GM21447 (cell line): ENCODE data around the gene TMED1.
A peak's percentile ranks its signal among the peaks of the same experiment; 100 is the strongest.
"Not testable (repeated sequence)": the region's sequence is repeated elsewhere in the genome, so short reads cannot be mapped to it uniquely, and the experiment has no call there.

Experiments used
- ATAC-seq: cut with Tn5 transposase; IDR thresholded peaks from one replicate; pipeline ENCODE4 v1.9.1; 2021; ENCODE audit not compliant: unreplicated experiment

TMED1 gene, protein sequence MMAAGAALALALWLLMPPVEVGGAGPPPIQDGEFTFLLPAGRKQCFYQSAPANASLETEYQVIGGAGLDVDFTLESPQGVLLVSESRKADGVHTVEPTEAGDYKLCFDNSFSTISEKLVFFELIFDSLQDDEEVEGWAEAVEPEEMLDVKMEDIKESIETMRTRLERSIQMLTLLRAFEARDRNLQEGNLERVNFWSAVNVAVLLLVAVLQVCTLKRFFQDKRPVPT

GRCh38 chr19:10835754-10836478 lies at the start of gene TMED1:
TSS of gene TMED1 (minus strand) at chr19:10836212. CDS start at chr19:10836191, 21 bp downstream.
- ATAC-seq, result peak; percentile 77

- ATAC-seq, result no peak
Measured at GRCh38 chr19:10885201-10886169, 49.5 kb upstream of the TMED1 start.

DNA sequence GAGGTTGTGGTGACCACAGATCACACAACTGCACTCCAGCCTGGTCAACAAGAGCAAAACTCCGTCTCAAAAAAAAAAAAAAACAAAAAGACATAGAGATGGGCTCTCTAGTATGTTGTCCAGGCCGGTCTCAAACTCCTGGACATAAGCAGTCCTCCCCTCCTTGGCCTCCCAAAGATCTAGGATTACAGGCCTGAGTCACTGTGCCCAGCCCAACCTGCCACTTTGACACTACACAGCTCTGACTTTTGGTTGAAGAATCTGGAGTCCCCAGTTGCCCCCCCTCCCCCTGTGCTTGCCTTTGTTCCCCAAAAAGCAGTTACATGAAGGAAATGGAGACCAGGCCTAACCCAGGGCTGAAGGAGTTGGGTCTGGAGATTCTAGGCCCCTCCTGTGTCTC lies 48.3 kb upstream of the TMED1 start:
- ATAC-seq, result no peak

DNA sequence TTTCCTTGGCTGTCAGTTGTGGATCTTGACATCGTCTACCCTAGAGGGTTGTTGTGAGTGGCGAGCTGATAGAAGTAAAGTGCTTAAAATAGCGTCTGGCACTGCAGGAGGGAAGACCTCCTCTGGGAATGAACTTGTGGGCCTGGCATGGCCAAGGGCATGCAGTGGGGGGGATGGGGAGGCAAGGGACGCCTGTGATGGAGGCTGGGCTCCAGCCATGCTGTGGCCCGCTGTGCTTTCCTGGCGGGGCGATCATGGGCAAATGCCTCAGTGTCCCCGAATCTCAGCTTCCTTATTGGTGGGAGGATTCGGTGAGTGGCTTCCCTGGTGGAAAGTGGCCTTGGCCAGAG lies 46.1 kb upstream of the TMED1 start:
- ATAC-seq, result no peak

GRCh38 chr19:10881403-10882107 lies 45.5 kb upstream of the TMED1 start:
- ATAC-seq, result no peak

GRCh38 chr19:10878253-10878652 lies 42.2 kb upstream of the TMED1 start:
- ATAC-seq, result no peak

- ATAC-seq, result not testable (repeated sequence)
Measured at GRCh38 chr19:10877608-10878007, 41.6 kb upstream of the TMED1 start.

GRCh38 chr19:10876459-10877240 lies 40.6 kb upstream of the TMED1 start:
- peak; percentile 65 for ATAC-seq

DNA sequence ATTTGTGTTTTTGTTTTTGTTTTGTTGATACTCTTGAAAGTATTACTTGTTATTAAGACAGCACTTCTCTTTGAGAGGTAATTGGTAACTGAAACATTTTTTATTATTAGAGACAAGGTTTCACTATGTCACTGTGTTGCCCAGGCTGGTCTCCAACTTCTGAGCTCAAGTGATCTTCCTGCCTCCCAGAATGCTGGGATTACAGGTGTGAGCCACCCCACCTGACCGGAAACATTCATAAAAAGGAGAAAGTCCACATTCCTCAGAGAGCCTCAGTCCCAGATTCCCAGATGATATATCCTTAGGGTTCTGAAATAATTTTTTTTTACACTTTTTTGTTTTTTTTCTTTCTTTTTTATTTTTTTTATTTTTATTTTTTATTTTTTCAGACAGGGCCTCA lies 38.0 kb upstream of the TMED1 start:
- no peak for ATAC-seq

DNA sequence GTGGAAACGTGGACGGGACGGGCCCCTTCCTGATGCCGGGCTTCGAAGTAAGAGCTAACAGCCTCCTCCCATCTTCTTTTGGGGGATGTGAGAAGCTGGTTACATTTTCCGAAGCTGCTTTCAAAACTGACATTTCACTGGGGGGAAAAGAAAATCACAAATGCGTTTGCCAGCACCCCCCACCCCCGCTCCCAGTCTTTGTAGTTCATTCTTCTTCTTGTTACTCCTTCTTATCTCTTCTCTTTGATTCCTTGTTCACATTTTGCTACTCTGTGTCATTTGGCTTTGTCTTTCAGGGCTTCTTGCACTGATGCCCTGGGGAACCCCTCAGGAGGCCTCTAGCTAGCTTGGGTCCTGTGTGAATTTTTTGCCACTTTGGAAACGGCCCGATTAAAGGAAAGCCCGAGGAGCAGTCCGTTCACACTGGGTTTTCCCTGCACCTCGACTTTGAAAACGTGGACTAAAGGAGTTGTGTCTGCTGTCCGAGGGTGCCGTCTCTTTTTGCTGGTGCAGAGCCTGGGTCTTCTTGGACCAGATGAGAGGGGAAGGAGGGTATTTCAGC lies 36.6 kb upstream of the TMED1 start:
- ATAC-seq, result no peak

DNA sequence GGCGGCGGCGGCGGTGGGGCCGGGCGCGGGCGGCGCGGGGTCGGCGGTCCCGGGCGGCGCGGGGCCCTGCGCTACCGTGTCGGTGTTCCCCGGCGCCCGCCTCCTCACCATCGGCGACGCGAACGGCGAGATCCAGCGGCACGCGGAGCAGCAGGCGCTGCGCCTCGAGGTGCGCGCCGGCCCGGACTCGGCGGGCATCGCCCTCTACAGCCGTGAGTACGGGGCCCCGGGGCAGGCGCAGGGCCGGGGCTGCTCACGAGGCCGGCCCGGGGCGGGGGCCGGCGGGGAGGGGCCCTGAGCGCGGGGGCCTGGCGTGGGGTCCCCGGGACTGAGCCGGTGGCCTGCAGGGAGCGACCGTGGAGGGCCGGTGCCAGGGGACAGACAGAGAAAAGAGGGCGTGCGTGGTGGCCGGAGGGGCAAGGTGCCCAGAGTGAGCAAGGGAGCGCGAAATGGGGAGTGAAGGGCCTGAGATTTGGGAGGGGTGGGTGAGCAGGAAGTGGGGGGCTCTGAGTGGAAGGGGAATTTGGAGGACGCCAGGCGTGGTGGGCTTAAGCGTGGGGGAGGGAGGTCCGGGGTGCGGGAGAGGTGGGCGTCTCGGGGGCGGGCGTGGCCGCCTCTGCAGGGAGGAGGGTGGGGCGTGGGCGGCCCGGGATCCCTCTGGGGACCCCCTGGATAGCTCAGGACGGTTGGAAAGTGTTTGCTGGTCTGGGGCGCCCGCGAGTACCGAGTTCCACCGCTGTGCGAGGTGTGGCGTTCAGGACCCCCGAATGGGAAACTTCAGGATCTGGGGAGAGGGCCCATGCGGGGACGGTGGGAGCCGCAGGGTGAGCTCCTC lies 35.9 kb upstream of the TMED1 start:
- ATAC-seq, result no peak

GRCh38 chr19:10870955-10871603 lies 35.1 kb upstream of the TMED1 start, which contains the start of gene CARM1:
TSS of gene CARM1 (plus strand) at chr19:10871553. CDS start at chr19:10871703, 150 bp downstream.
- peak; percentile 62 for ATAC-seq

DNA sequence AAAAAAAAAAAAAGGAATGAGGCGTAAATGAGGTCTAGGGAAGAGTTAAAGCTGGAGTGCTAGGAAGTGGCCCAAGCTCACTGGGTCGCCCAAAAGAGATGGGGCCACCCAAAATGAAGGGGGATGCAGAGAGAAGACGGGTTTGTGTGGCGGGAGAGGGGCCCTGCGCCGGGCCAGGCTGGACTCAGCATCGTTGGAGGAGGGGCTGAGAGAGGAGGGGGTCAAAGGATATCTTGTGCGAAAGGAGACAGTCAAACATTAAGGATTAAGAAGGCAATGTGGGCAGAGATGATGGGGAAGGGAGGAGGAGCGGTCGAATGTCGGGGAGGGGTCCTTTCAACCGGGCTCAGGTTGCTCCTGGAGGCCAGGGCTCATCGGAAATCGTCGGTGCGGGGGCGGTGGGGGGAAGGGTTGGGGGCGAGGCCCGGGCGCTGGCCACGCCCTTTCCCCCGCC lies 34.5 kb upstream of the TMED1 start:
- peak; percentile 3 for ATAC-seq

GRCh38 chr19:10869872-10870311 lies 33.9 kb upstream of the TMED1 start:
- ATAC-seq, result not testable (repeated sequence)

DNA sequence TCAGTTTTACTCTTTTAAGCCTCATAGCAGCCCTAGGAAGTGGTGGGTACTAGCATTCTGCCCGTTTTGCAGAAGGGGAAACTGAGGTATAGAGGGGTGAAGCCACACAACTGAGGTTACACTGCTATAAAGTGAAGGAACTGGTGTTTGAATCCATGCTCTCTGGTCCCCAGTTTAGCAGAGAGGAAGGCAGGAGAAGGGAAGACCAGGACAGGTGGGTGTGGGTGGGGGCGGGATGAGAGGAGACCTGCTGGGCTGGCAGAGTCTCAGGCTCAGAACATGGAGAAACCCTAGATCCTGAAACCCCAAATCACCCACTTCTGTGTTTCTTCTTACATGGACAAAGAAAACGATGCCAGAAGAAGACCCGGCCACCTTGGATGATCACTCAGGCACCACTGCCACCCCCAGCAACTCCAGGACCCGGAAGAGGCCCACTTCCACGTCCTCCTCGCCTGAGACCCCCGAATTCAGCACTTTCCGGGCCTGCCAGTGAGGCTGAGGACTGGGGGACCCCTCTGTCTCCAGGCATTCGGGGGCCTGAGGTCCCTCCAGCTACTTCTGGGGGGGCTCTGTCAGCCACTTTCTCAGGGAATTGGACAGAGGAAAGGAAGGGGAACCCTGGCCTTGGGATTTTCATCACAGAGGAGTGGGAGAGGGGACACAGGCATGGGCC lies 33.0 kb upstream of the TMED1 start:
- ATAC-seq, result no peak

GRCh38 chr19:10866495-10866894 lies 30.5 kb upstream of the TMED1 start:
- no peak for ATAC-seq

DNA sequence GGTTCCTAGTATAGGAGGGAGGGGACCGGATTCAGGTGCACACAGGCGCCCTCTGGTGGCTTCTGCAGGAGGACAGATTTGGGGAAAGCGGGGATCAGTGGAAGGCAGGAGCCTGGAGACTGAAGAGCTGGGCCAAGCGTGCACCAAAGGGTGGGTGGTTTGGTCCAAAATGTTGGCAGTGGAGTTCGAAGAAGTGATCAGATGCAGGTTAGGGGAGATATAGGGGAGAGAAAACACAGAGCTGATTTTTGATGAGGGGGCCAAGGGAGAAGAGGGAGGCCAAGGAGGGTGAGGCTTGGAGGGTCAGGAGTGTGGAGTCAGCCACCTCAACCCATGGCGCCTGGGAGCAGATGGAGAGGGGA lies 28.5 kb upstream of the TMED1 start:
- ATAC-seq, result no peak
